PC-9 (cell line): Measurements from ENCODE around the gene NEUROD2. TPM values are rescaled to one million over a fixed set of nuclear protein-coding genes. Genes with fewer than 3 reads are reported as not detected.

ENCODE experiments used
- BruUV-seq: library from RNA; stranded (reverse); fragments of 400-500 nt; replicated peaks from 2 replicates; lab custom pipeline; 2021; lab: Mats Ljungman, UMichigan
- CTCF ChIA-PET: fragments of 300-600 bp; sonication (Branson Sonifier 250); formaldehyde crosslinking; loops from one replicate; lab custom pipeline; 2022; ENCODE audit warnings: antibody characterized with exemption; lab: Charles Lee
- POLR2A ChIA-PET: fragments of 300-600 bp; sonication (Branson Sonifier 250); formaldehyde crosslinking; loops from one replicate; lab custom pipeline; 2022; ENCODE audit warnings: antibody characterized with exemption; ENCODE audit not compliant: unreplicated experiment; lab: Charles Lee
- DNase-seq, 2 experiments: peaks; one replicate each; pipeline versions ENCODE4 v3.0.0 to v3.0.0-alpha.2; 2015 to 2022; ENCODE audit warnings: mixed read lengths in 1 of 2
- H2AFZ ChIP-seq: fragments of 200-600 bp; sonication (generic); 2 replicates; pipeline ENCODE4 v1.8.1; 2017; ENCODE audit warnings: antibody characterized with exemption
- H3F3A ChIP-seq: fragments of 200-600 bp; sonication (generic); 2 replicates; pipeline ENCODE4 v1.8.1; 2017; ENCODE audit warnings: antibody characterized with exemption, mild to moderate bottlenecking, low read depth; ENCODE audit not compliant: insufficient read depth
- H3K27ac ChIP-seq: fragments of 200-600 bp; sonication (generic); 2 replicates; pipeline ENCODE4 v1.6.1; 2016; ENCODE audit warnings: mixed run types
- H3K27me3 ChIP-seq: fragments of 200-600 bp; sonication (generic); 2 replicates; pipeline ENCODE4 v1.6.1; 2016; ENCODE audit warnings: low read depth, mixed run types; ENCODE audit not compliant: insufficient read depth
- H3K36me3 ChIP-seq: fragments of 200-600 bp; sonication (generic); 2 replicates; pipeline ENCODE4 v1.6.1; 2016; ENCODE audit warnings: low read depth, mixed run types
- H3K4me1 ChIP-seq: fragments of 200-600 bp; sonication (generic); replicated peaks from 2 replicates; pipeline ENCODE4 v1.6.1; 2016; ENCODE audit warnings: mixed run types; ENCODE audit not compliant: insufficient read depth
- H3K4me2 ChIP-seq: fragments of 200-600 bp; sonication (generic); 2 replicates; pipeline ENCODE4 v1.6.1; 2017; ENCODE audit warnings: mixed run types
- H3K4me3 ChIP-seq: fragments of 200-600 bp; sonication (generic); 2 replicates; pipeline ENCODE4 v1.6.1; 2016; ENCODE audit warnings: mixed run types
- H3K79me2 ChIP-seq: fragments of 200-600 bp; sonication (generic); 2 replicates; pipeline ENCODE4 v1.6.1; 2017; ENCODE audit warnings: low read depth, mixed run types
- H3K9me2 ChIP-seq: fragments of 200-600 bp; sonication (generic); 2 replicates; pipeline ENCODE4 v1.8.1; 2017; ENCODE audit warnings: mild to moderate bottlenecking; ENCODE audit not compliant: insufficient read depth
- H3K9me3 ChIP-seq: fragments of 200-600 bp; sonication (generic); 2 replicates; pipeline ENCODE4 v1.8.1; 2016; ENCODE audit warnings: low read depth; ENCODE audit not compliant: insufficient read depth
- H4K20me1 ChIP-seq: fragments of 200-600 bp; sonication (generic); 2 replicates; pipeline ENCODE4 v1.8.1; 2017; ENCODE audit not compliant: insufficient read depth
- EZH2 ChIP-seq: fragments of 200-600 bp; sonication (generic); IDR thresholded peaks from 2 replicates; pipeline ENCODE4 v1.8.0; 2017; ENCODE audit warnings: antibody characterized with exemption, low read depth
- intact Hi-C: fragments of 100-400 bp; cut with micrococcal nuclease; formaldehyde crosslinking; loops from one replicate; pipeline ENCODE4 v1.10.0; 2022; ENCODE audit not compliant: unreplicated experiment
- total RNA-seq: library from RNA; stranded (reverse); gene quantifications from 2 replicates; pipeline ENCODE4 v1.2.3, GENCODE V29; 2021
- TF ChIP-seq, protein P1 (sequence below): fragments of 200-600 bp; sonication (generic); conservative IDR thresholded peaks from 2 replicates; pipeline ENCODE4 v1.6.1; 2017; ENCODE audit warnings: mixed run types, antibody characterized with exemption, mild to moderate bottlenecking, moderate library complexity

NEUROD2 gene
- total RNA-seq, 1 experiment from 2014 or later, result not detected

DNA sequence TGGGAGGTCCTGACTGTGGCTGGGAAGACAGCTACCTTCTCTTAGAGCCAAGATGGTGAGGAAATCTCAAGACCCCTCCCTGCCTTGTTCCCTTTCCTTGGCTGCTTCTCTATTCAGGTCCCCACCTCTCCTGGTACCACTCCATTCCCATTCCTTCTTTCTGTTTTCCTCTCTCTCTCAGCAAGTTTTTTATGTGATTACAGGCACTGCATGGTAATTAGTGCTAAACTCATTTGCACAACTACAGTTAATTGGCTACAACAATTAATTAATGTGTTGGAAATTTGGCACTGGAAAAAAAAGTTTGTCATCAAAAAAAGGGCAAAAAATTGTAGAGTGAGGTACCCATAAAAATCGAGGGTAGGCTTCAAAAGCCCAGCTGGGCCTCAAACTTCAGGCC lies 45.3 kb downstream of the NEUROD2 start:
- Histone ChIP-seq H3K27me3 (no peaks in the 10 kb centered on the region), H3K4me1 (no peaks in the 10 kb centered on the region), H3K9me2 (no peaks in the 10 kb centered on the region), H3K4me3 (no peak overlapping the region), H3F3A (no peaks in the 10 kb centered on the region), H4K20me1 (no peaks in the 10 kb centered on the region), H3K27ac (no peak overlapping the region), H2AFZ (no peak overlapping the region), H3K9me3 (no peaks in the 10 kb centered on the region), H3K4me2 (no peak overlapping the region), H3K36me3 (no peaks in the 10 kb centered on the region), H3K79me2 (no peaks in the 10 kb centered on the region)
- no peak for TF ChIP-seq EZH2
- TF ChIP-seq, protein P1, sequence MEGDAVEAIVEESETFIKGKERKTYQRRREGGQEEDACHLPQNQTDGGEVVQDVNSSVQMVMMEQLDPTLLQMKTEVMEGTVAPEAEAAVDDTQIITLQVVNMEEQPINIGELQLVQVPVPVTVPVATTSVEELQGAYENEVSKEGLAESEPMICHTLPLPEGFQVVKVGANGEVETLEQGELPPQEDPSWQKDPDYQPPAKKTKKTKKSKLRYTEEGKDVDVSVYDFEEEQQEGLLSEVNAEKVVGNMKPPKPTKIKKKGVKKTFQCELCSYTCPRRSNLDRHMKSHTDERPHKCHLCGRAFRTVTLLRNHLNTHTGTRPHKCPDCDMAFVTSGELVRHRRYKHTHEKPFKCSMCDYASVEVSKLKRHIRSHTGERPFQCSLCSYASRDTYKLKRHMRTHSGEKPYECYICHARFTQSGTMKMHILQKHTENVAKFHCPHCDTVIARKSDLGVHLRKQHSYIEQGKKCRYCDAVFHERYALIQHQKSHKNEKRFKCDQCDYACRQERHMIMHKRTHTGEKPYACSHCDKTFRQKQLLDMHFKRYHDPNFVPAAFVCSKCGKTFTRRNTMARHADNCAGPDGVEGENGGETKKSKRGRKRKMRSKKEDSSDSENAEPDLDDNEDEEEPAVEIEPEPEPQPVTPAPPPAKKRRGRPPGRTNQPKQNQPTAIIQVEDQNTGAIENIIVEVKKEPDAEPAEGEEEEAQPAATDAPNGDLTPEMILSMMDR, result no peak
- DNase-seq, result no peak
- POLR2A ChIA-PET, result no interaction called here
- CTCF ChIA-PET, result no interaction called here
- intact Hi-C loops, result no loop called here
- BruUV-seq, result no TSS peak

- H3K4me3 ChIP-seq, result no peak overlapping the region
- ChIA-PET POLR2A (no interaction called here), CTCF (no interaction called here)
- H3K9me2 ChIP-seq, result no peaks in the 10 kb centered on the region
- DNase-seq, result no peak
- H3F3A ChIP-seq, result peaks cover 4% of the 10 kb centered on the region; the same call in 1 of the 2 replicates
- no peaks in the 10 kb centered on the region for H3K27me3 ChIP-seq
- no peaks in the 10 kb centered on the region for H3K79me2 ChIP-seq
- H2AFZ ChIP-seq, result no peak overlapping the region
- H3K4me1 ChIP-seq, result no peaks in the 10 kb centered on the region; the same call in 1 of the 2 replicates
- H3K9me3 ChIP-seq, result no peaks in the 10 kb centered on the region
- no TSS peak for BruUV-seq
- H3K4me2 ChIP-seq, result no peak overlapping the region
- no peaks in the 10 kb centered on the region for H4K20me1 ChIP-seq
- intact Hi-C loops, result no loop called here
- TF ChIP-seq EZH2, result no peak
- TF ChIP-seq, protein P1, result no peak
- no peaks in the 10 kb centered on the region for H3K36me3 ChIP-seq
- no peak overlapping the region for H3K27ac ChIP-seq
Measured at GRCh38 chr17:39556423-39556822, 51.3 kb downstream of the NEUROD2 start.

DNA sequence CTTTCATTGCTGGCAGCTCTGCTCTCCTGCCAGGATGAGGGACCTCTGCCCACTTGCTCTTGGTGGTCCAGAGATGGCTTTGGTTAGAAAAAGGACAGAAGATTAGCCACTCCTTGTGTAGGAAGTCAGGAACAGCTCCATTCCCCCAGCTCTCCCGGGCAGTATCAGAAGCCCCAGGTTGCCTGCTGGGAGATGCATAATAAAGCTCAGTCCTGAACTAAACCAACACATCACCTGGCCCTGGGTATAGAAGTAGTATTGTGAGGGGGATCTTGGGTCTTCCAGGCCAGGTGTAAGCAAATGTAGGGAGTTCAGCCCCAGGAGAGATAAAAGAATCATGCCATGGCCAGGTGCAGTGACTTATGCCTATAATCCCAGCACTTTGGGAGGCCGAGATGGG lies 52.4 kb downstream of the NEUROD2 start:
- Histone ChIP-seq H2AFZ (no peak overlapping the region), H3K36me3 (no peaks in the 10 kb centered on the region), H4K20me1 (no peaks in the 10 kb centered on the region), H3F3A (peaks cover 4% of the 10 kb centered on the region; the same call in 1 of the 2 replicates), H3K9me2 (no peaks in the 10 kb centered on the region), H3K4me3 (no peak overlapping the region), H3K9me3 (no peaks in the 10 kb centered on the region), H3K27ac (no peak overlapping the region), H3K4me1 (no peaks in the 10 kb centered on the region; the same call in 1 of the 2 replicates), H3K79me2 (no peaks in the 10 kb centered on the region), H3K4me2 (no peak overlapping the region), H3K27me3 (no peaks in the 10 kb centered on the region)
- BruUV-seq, result no TSS peak
- intact Hi-C loops, result no loop called here
- DNase-seq, result no peak
- POLR2A ChIA-PET, result no interaction called here
- TF ChIP-seq, protein P1, result no peak
- no peak for TF ChIP-seq EZH2
- CTCF ChIA-PET, result no interaction called here

Other genes starting within 250 kb of the NEUROD2 start
- gene FBXL20, start 206.3 kb downstream of the NEUROD2 start, total RNA-seq, result 18.8 and 20.2 TPM in 2 replicates
- gene MED1, start 156.7 kb downstream of the NEUROD2 start, total RNA-seq, result 23.2 and 35.7 TPM in 2 replicates
- 48.5 and 64.3 TPM in 2 replicates for gene CDK12, start 146.4 kb downstream of the NEUROD2 start, total RNA-seq
- not detected in 2 replicates for gene PPP1R1B, start 19.0 kb upstream of the NEUROD2 start, total RNA-seq
- gene STARD3, start 29.2 kb upstream of the NEUROD2 start, total RNA-seq, result 47.7 and 55.9 TPM in 2 replicates
- 1.2 and 1.6 TPM in 2 replicates for gene TCAP, start 57.4 kb upstream of the NEUROD2 start, total RNA-seq
- gene PNMT, start 60.5 kb upstream of the NEUROD2 start, total RNA-seq, result 0.75 and 1.1 TPM in 2 replicates
- gene PGAP3, start 80.1 kb upstream of the NEUROD2 start, total RNA-seq, result 15.0 and 16.2 TPM in 2 replicates
- 87.2 and 90.6 TPM in 2 replicates for gene ERBB2, start 92.1 kb upstream of the NEUROD2 start, total RNA-seq
- 49.2 and 50.8 TPM in 2 replicates for gene MIEN1, start 122.6 kb upstream of the NEUROD2 start, total RNA-seq
- gene GRB7, start 130.0 kb upstream of the NEUROD2 start, total RNA-seq, result 49.1 and 55.9 TPM in 2 replicates